ENCODE results near the gene ITPRID1. TPM values are rescaled to one million over a fixed set of nuclear protein-coding genes. Genes with fewer than 3 reads are reported as not detected.

Gene ITPRID1
- total RNA-seq, 1 donor from 2014 or later: not detected

- Histone ChIP-seq H3K27me3 (no peaks in the 10 kb centered on the region), H3K27ac (no peak overlapping the region), H3K4me1 (no peaks in the 10 kb centered on the region), H3K9me3 (no peaks in the 10 kb centered on the region), H3K36me3 (no peaks in the 10 kb centered on the region), H3K4me3 (no peak overlapping the region)
- intact Hi-C loops (cut with DNase I): no loop called here
- TF ChIP-seq CTCF (IDR thresholded peaks at IDR 0.05) (no peak), POLR2A (IDR thresholded peaks at IDR 0.05) (no peak), POLR2AphosphoS5 (IDR thresholded peaks at IDR 0.05; ENCODE audit: insufficient read depth in 1 of 2, low read depth in 1 of 2) (no peak)
- no peak for DNase-seq (ENCODE audit: extremely low spot score in 2 of 2)
Measured at GRCh38 chr7:31640381-31640780, 126.5 kb downstream of the ITPRID1 start.

DNA sequence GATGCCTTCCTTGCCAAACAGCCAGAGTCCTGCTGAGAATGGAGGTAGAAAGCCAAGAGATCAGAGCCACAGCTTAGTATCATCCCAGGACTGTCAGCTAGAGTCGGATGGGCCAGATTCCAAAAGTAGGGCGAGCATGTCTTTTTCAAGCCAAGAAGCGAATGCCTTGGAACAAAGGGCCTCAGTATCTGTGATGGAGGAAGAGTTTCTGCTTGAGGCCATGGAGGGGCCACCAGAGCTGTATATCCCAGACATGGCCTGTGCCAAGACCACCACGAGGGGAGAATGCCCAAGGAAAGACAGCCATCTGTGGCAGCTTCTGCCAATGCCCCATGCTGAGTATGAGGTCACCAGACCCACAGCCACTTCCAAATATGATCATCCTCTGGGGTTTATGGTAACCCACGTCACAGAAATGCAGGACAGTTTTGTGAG lies 128.8 kb downstream of the ITPRID1 start:
- TF ChIP-seq POLR2A (IDR thresholded peaks at IDR 0.05): no peak
- no peak for TF ChIP-seq POLR2AphosphoS5 (IDR thresholded peaks at IDR 0.05; ENCODE audit: insufficient read depth in 1 of 2, low read depth in 1 of 2)
- no peak for TF ChIP-seq CTCF (IDR thresholded peaks at IDR 0.05)
- no peaks in the 10 kb centered on the region for H3K4me1 ChIP-seq
- no peak overlapping the region for H3K4me3 ChIP-seq
- H3K9me3 ChIP-seq: no peaks in the 10 kb centered on the region
- H3K27ac ChIP-seq: no peak overlapping the region
- H3K36me3 ChIP-seq: no peaks in the 10 kb centered on the region
- DNase-seq (ENCODE audit: extremely low spot score in 2 of 2): no peak
- intact Hi-C loops (cut with DNase I): no loop called here
- no peaks in the 10 kb centered on the region for H3K27me3 ChIP-seq

DNA sequence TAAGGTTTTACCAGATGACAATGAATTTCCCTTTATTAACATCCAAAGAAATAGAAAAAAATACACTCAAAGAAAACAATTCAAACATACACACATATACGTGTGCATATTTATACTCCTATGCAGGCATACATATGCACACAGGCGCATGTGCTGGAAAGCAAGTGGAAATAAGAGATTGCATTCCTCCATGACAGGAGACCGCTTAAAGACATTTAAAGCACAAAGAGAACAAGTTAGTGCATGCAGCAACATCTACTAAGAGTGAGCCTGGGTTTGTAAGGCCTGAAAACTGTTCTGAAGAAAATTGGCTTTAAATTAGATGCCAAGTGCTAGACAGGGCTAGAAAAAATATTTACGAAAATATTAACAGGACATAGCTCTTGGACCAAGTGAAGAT lies 133.1 kb downstream of the ITPRID1 start:
- Histone ChIP-seq H3K27ac (no peak overlapping the region), H3K27me3 (no peaks in the 10 kb centered on the region), H3K36me3 (no peaks in the 10 kb centered on the region), H3K4me3 (no peak overlapping the region), H3K4me1 (no peaks in the 10 kb centered on the region), H3K9me3 (no peaks in the 10 kb centered on the region)
- TF ChIP-seq POLR2AphosphoS5 (IDR thresholded peaks at IDR 0.05; ENCODE audit: insufficient read depth in 1 of 2, low read depth in 1 of 2) (no peak), CTCF (IDR thresholded peaks at IDR 0.05) (no peak), POLR2A (IDR thresholded peaks at IDR 0.05) (no peak)
- no peak for DNase-seq (ENCODE audit: extremely low spot score in 2 of 2)
- intact Hi-C loops (cut with DNase I): no loop called here

- H3K27me3 ChIP-seq: no peaks in the 10 kb centered on the region
- H3K9me3 ChIP-seq: no peaks in the 10 kb centered on the region
- DNase-seq (ENCODE audit: extremely low spot score in 2 of 2): no peak
- intact Hi-C loops (cut with DNase I): no loop called here
- TF ChIP-seq POLR2AphosphoS5 (IDR thresholded peaks at IDR 0.05; ENCODE audit: insufficient read depth in 1 of 2, low read depth in 1 of 2) (no peak), POLR2A (IDR thresholded peaks at IDR 0.05) (no peak), CTCF (IDR thresholded peaks at IDR 0.05) (no peak)
- no peaks in the 10 kb centered on the region for H3K36me3 ChIP-seq
- H3K27ac ChIP-seq: no peak overlapping the region
- H3K4me1 ChIP-seq: no peaks in the 10 kb centered on the region
- no peak overlapping the region for H3K4me3 ChIP-seq
Measured at GRCh38 chr7:31647511-31647910, 133.6 kb downstream of the ITPRID1 start.

DNA sequence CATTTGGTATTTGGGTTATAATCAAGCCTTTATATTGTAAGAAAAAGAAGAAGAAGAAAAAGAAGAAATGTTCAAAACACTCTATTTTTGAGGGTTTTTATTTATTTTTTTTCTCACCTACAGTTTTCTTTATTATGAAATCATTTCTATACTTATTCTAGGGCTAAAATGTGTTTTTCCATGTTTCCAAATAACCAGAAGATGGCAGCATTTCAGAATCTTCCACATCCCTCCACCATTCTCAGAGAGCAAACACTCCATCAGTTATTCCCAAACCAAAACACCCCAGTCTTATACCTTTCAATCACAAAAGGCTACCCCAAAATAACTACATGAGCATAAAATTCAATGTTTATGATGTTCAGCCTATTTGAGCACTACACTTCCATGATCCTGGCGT lies 134.4 kb downstream of the ITPRID1 start:
- intact Hi-C loops (cut with DNase I): no loop called here
- DNase-seq (ENCODE audit: extremely low spot score in 2 of 2): no peak
- no peak overlapping the region for H3K4me3 ChIP-seq
- H3K27ac ChIP-seq: no peak overlapping the region
- TF ChIP-seq POLR2AphosphoS5 (IDR thresholded peaks at IDR 0.05; ENCODE audit: insufficient read depth in 1 of 2, low read depth in 1 of 2) (no peak), POLR2A (IDR thresholded peaks at IDR 0.05) (no peak), CTCF (IDR thresholded peaks at IDR 0.05) (no peak)
- no peaks in the 10 kb centered on the region for H3K9me3 ChIP-seq
- no peaks in the 10 kb centered on the region for H3K27me3 ChIP-seq
- no peaks in the 10 kb centered on the region for H3K4me1 ChIP-seq
- no peaks in the 10 kb centered on the region for H3K36me3 ChIP-seq

Data from vagina (tissue), 2 donors.